Dendritic cell treated with granulocyte-macrophage colony-stimulating factor and Interleukin-4, amounts not matched to agents 40 ng/mL and 50 ng/mL, for 4 days (primary cell): ENCODE data around the gene CIITA.

ENCODE experiments used
- H3K27ac Mint-ChIP-seq: one replicate; pipeline ENCODE4 v1.8.0; 2022; ENCODE audit warnings: mild to moderate bottlenecking, mixed read lengths
- H3K27me3 Mint-ChIP-seq: one replicate; pipeline ENCODE4 v1.8.0; 2022; ENCODE audit warnings: mild to moderate bottlenecking, mixed read lengths
- H3K36me3 Mint-ChIP-seq: one replicate; pipeline ENCODE4 v1.8.0; 2022; ENCODE audit warnings: low read depth, mixed read lengths
- H3K4me1 Mint-ChIP-seq: one replicate; pipeline ENCODE4 v1.8.0; 2022; ENCODE audit warnings: low read depth, mixed read lengths
- H3K4me3 Mint-ChIP-seq: one replicate; pipeline ENCODE4 v1.8.0; 2022; ENCODE audit warnings: mild to moderate bottlenecking, moderate library complexity, mixed read lengths
- H3K9me3 Mint-ChIP-seq: one replicate; pipeline ENCODE4 v1.8.0; 2022; ENCODE audit warnings: mixed read lengths
- intact Hi-C: fragments of 100-400 bp; cut with micrococcal nuclease; formaldehyde crosslinking; loops from one replicate; pipeline ENCODE4 v1.15.0; 2022

The CIITA gene

DNA sequence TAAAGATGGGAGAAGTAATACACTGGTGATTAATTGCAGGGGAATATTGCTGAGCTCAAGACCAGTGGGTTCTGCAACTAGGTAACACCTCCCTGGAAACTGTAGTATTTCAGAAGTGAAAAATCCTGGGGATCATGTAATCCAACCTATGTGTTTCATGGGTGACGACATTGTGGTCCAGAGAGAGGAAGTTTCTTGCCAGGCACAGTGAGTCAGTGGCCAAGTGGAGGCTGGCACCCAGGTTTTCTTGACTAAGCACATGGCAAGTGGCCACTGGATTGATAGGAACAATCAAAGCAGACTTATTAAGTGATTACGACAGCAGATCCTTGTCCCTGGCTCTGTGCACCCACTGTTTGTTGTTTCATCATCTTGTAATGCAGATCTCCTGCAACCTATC is 14.6 kb upstream of the CIITA start:
- peaks cover 13% of the 10 kb centered on the region for H3K9me3 Mint-ChIP-seq
- peaks cover 65% of the 10 kb centered on the region for H3K4me1 Mint-ChIP-seq
- H3K4me3 Mint-ChIP-seq = no peak overlapping the region
- peak overlapping the region; percentile 59 for H3K27ac Mint-ChIP-seq
- no peaks in the 10 kb centered on the region for H3K27me3 Mint-ChIP-seq
- peaks cover 17% of the 10 kb centered on the region for H3K36me3 Mint-ChIP-seq
- intact Hi-C loops = loop anchor here (2.0 kb wide), 1 partner anchor 16 kb away; no protein-coding TSS in a partner anchor

DNA sequence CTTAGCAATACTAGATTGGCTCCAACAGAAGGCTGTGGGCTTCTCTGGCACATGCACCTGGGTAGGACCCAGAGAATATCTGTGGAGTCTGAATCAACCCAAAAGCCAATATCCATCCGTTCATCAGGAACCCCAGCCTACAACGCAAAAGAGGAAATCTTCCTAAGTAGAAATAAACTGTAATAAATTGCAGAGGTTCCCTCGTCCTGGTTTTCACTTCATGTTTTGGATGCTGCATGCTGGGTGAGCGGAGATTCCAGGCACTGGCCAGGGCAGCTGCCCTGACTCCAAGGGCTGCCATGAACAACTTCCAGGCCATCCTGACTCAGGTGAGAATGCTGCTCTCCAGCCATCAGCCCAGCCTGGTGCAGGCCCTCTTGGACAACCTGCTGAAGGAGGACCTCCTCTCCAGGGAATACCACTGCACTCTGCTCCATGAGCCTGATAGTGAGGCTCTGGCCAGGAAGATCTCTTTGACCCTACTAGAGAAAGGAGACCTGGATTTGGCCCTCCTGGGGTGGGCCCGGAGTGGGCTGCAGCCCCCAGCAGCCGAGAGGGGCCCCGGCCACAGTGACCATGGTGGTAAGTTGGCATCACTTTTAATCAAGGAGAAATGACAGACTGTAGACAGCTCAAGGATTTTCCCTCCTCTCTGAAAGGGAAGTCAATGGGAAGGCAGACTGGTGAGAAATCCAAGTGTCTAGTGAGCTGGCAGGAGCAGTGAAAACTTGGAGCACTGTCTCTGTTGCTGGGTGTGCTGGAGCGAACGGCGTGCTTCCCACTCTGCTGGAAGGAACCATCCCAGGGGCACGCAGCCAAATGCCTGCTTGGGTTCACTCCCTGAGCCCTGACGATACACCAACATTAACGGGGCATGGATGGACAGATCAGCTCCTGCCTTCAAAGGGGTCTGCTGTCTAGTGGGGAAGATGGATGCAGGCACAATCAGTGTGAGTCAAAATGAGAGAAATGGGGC is 10.7 kb upstream of the CIITA start:
- Mint-ChIP-seq H3K27me3 (no peaks in the 10 kb centered on the region), H3K36me3 (peaks cover 55% of the 10 kb centered on the region), H3K27ac (peak overlapping the region; percentile 92), H3K4me3 (peak overlapping the region; percentile 85), H3K9me3 (no peaks in the 10 kb centered on the region), H3K4me1 (peaks cover 77% of the 10 kb centered on the region)
- intact Hi-C loops = no loop called here

DNA sequence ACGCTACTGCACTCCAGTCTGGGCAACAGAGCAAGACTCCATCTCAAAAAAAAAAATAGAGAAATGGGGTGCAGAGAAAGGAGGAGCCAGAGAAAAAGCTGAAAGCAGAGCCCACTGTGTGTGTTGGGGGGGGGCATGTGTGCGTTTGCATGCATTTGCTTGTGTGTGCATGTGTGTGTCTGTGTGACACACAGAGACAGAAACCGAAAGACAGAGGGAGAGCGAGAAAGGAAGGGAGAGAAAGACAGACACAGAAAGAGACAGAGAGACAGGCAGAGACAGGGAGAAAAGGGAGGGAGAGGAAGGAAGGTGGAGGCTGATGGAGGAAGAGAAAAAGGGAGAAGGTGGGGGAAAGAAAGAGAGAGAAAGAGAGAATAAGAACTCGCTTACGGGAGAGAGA is 9.8 kb upstream of the CIITA start:
- Mint-ChIP-seq H3K4me3 (peak overlapping the region; percentile 85), H3K27ac (peak overlapping the region; percentile 92), H3K36me3 (peaks cover 64% of the 10 kb centered on the region), H3K4me1 (peaks cover 80% of the 10 kb centered on the region), H3K9me3 (no peaks in the 10 kb centered on the region), H3K27me3 (no peaks in the 10 kb centered on the region)
- intact Hi-C loops = no loop called here

DNA sequence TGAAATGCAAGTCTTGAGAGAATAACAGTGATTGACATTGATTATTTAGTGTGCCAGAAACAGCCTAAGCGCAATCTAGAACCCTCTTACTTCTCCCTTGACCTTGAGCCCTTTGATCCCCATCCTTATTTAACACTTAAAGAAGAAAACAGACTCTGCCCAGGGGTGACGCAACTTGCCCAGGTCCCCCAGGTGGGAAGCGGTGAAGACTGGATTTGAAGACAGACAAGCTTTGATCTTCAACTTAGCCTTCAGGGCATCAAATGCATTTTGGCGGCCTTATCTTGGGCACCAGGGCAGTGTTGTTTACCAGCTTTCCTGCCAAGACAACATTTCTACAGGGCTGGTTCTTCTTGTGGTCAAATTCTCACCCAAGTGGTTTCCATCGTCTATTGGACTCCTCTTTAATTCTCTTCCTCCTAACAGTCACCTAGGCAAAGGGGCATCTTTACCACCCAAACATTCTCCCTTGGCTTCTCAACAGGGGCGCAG is 8.9 kb upstream of the CIITA start:
- Mint-ChIP-seq H3K27me3 (no peaks in the 10 kb centered on the region), H3K4me1 (peaks cover 80% of the 10 kb centered on the region), H3K36me3 (peaks cover 74% of the 10 kb centered on the region), H3K4me3 (peak overlapping the region; percentile 85), H3K27ac (peak overlapping the region; percentile 92), H3K9me3 (no peaks in the 10 kb centered on the region)
- intact Hi-C loops = no loop called here

DNA sequence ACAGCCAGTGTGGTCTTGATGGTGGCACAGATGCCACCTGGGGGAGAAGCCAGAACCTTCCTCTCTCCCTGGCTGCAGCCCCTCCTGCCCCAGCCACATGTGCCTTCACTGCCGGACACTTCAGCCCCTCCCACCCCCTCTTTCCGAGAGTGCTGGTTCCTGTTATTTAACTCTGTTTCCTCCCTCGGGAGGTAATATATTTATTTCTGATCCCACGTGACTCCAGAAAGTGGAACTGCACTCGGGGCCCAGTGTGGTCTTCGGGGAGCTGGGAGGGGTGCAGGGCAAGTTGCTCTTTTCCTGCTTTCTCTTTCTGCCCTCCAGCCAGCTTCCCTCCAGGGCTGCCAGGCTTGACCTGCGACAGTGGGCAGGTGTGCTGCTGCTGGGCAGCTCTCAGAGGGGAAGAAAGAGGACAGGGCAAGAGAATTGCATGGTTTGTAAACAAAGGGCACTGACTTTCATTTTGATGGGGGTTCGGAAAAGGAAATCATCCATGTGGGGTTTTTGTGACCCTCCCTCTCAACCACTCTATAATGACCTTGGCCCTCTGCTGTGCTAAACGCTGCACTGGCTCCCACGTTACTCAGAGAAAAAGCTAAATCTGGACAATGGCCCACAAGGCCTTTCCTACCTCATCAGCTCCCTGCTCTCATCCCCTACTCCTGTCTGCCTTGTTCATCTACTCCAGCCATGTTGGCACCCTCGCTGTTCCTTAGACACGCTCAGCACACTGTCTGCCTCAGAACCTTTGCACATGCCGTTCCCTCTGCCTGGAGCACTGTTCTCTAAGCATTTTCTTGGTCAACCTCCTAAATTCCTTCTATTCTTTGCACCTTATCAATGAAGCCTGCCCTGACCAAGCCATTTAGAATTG is 8.2 kb upstream of the CIITA start:
- peak overlapping the region; percentile 92 for H3K27ac Mint-ChIP-seq
- intact Hi-C loops = no loop called here
- no peaks in the 10 kb centered on the region for H3K9me3 Mint-ChIP-seq
- peaks cover 81% of the 10 kb centered on the region for H3K4me1 Mint-ChIP-seq
- peak overlapping the region; percentile 85 for H3K4me3 Mint-ChIP-seq
- peaks cover 81% of the 10 kb centered on the region for H3K36me3 Mint-ChIP-seq
- no peaks in the 10 kb centered on the region for H3K27me3 Mint-ChIP-seq

DNA sequence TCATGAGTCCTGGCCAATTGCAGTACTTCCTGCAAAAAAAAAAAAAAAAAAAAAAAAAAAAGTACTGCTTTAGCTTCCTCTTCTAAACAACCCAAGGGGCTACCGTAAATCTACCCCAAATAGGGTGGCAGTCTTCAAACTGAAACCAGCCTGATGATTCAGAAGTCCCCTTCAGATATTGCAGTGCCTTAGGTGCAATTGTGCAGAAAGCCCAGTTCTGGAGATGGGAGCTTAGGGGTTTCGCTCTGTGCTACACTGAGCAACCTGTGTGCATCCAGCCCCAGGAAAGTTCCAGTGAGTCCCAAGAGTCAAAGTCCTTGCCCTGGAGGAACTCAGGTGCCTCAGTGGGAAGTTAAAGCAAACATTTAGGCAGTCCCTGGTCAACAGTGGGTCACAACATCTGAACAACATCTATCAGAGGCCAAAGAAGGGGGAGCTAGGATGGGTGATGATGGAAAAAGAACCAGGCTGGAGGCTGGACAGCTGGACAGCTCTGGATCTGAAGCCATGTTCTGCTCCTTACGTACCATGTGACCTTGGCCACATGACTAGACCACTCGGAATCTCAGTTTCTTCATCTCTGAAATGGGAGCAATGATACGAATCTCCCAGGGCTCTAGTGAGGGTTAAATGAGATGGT is 6.7 kb upstream of the CIITA start:
- Mint-ChIP-seq H3K27me3 (no peaks in the 10 kb centered on the region), H3K4me3 (peak overlapping the region; percentile 85), H3K4me1 (peaks cover 87% of the 10 kb centered on the region), H3K36me3 (peaks cover 95% of the 10 kb centered on the region), H3K9me3 (no peaks in the 10 kb centered on the region), H3K27ac (peak overlapping the region; percentile 92)
- intact Hi-C loops = loop anchor here (2.0 kb wide), 1 partner anchor 41 kb away; no protein-coding TSS in a partner anchor

DNA sequence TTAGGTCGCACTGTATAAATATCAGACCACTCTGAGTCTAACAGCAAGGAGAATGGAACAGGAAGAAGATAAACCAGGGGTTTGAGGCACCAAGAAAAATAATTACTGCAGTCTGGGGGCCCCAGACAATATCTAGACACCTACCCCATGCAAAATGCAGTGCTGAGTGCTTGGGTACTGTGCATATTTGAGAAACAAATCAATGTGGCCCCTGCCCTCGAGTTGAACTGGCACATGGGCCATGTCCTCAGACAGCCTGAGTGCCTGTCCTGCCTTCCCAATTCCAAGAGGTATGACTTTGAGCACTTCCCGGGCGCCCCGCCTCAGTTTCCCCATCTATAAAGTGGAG is 6.2 kb upstream of the CIITA start:
- intact Hi-C loops = loop anchor here (2.0 kb wide), 1 partner anchor 42 kb away; no protein-coding TSS in a partner anchor
- H3K9me3 Mint-ChIP-seq = no peaks in the 10 kb centered on the region
- H3K36me3 Mint-ChIP-seq = peaks cover 100% of the 10 kb centered on the region
- no peaks in the 10 kb centered on the region for H3K27me3 Mint-ChIP-seq
- peak overlapping the region; percentile 85 for H3K4me3 Mint-ChIP-seq
- peaks cover 90% of the 10 kb centered on the region for H3K4me1 Mint-ChIP-seq
- H3K27ac Mint-ChIP-seq = peak overlapping the region; percentile 92

DNA sequence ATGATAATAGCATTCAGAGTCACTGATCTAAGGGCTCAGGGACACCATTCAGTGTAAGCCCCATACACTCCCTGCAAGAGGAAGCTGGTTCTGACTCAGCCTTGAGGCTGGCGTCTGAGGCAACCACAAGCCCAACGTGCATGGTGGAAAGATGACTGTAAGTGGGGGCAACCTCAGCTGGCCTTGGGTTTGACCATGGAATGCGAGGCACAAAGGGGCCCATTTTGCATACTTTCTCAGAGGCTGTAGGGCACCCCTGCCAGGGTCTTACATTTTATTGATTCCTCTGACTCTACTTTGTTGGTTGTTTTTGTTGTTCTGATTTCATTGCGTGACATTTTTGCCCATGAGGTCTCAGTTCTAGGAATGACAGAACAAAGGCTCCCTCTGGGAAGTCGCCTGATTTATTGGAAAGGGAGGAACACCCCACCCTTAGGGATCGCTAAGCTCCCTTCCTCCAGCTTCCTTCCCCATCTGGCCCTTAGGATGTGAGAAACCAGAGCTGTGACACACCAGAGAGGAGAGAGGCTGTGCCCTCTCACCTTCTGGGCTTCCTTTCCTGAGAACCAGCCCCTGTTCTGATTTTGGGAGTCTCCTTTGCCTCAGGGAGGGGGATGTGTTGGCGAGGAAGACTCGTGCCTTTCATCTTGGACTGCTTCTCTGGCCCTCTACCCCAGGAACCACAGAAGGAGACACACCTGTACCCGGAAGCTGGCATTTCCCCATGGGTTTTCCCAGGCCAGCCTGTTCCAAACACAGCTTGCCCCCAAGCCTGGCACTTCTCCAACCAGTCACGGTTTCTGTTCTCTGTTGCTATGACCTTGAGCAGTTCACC is 5.6 kb upstream of the CIITA start:
- peaks cover 100% of the 10 kb centered on the region for H3K36me3 Mint-ChIP-seq
- peaks cover 91% of the 10 kb centered on the region for H3K4me1 Mint-ChIP-seq

DNA sequence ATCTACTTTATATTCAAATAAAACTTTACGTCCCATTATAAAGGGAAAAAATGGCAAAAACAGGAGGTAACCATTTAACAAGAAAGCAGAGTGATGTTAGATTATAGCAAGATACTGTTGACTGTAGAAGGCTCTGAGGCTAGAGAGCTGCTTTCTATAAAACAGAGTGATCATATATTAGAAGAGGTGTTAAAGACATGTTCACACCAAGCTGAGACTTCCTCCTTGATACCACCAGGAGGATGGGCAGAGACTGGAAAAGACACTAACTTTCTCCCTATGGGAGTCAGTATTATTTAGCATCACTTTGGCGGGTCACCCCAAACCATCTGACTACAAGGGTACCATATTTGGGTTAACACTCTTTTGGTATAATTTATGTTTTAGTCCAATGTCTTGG is 687 bp upstream of the CIITA start:
- H3K27me3 Mint-ChIP-seq = no peaks in the 10 kb centered on the region
- H3K4me1 Mint-ChIP-seq = peaks cover 66% of the 10 kb centered on the region

More for the DNA sequence above, 5.6 kb upstream of the CIITA start:
- peak overlapping the region; percentile 85 for H3K4me3 Mint-ChIP-seq
- intact Hi-C loops = loop anchor here (2.0 kb wide), 1 partner anchor 43 kb away; no protein-coding TSS in a partner anchor
- H3K27me3 Mint-ChIP-seq = no peaks in the 10 kb centered on the region
- no peaks in the 10 kb centered on the region for H3K9me3 Mint-ChIP-seq
- H3K27ac Mint-ChIP-seq = peak overlapping the region; percentile 92

DNA sequence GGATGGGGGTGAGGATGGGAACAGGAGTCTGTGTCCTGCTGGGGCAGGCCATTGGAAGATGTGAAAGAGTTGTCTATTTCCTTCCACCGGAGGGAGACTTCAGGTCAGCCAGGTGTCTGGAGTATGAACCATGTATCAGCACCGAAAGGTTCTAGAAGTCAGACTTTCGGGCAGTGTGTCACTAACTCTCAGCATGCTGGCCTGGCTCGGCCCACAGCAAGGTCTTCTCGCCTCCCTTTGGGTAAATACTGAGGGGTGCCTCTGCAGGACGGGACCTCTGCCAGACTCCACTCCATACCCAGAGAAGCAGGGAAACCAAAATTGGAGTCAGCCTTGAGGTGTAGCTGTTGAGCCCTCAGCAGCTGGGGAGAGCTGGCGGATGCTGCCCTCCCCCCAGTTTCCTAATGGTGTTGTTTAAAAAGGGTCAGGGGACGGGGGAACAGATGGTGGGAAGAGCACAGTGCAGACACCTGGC is 507 bp downstream of the CIITA start:
- Mint-ChIP-seq H3K36me3 (peaks cover 100% of the 10 kb centered on the region), H3K27me3 (no peaks in the 10 kb centered on the region), H3K9me3 (no peaks in the 10 kb centered on the region), H3K4me3 (peak overlapping the region; percentile 89), H3K4me1 (peaks cover 66% of the 10 kb centered on the region), H3K27ac (peak overlapping the region; percentile 92)
- intact Hi-C loops = loop anchor here (5.0 kb wide), 1 partner anchor 70 kb away; no protein-coding TSS in a partner anchor

More for the DNA sequence above, 687 bp upstream of the CIITA start:
- peak overlapping the region; percentile 92 for H3K27ac Mint-ChIP-seq
- intact Hi-C loops = loop anchor here (5.0 kb wide), 1 partner anchor 69 kb away; no protein-coding TSS in a partner anchor
- no peaks in the 10 kb centered on the region for H3K9me3 Mint-ChIP-seq
- H3K36me3 Mint-ChIP-seq = peaks cover 100% of the 10 kb centered on the region
- peak overlapping the region; percentile 89 for H3K4me3 Mint-ChIP-seq

DNA sequence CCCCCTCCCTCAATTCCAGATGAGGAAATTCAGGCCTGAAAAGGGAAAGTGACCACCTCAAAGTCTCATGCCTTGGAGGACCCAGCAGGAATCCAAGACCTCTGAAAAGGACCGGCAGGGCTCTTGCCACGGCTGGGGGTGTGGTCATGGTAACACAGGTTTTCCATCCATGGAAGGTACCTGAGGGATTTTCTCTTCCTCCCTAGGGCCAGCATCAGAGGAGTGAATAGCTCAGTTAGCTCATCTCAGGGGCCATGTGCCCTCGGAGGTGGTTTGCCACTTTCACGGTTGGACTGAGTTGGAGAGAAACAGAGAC is 1.3 kb downstream of the CIITA start:
- no peaks in the 10 kb centered on the region for H3K9me3 Mint-ChIP-seq
- peak overlapping the region; percentile 89 for H3K4me3 Mint-ChIP-seq
- intact Hi-C loops = loop anchor here (5.0 kb wide), 1 partner anchor 71 kb away; no protein-coding TSS in a partner anchor
- no peaks in the 10 kb centered on the region for H3K27me3 Mint-ChIP-seq
- H3K4me1 Mint-ChIP-seq = peaks cover 66% of the 10 kb centered on the region
- peak overlapping the region; percentile 92 for H3K27ac Mint-ChIP-seq
- peaks cover 100% of the 10 kb centered on the region for H3K36me3 Mint-ChIP-seq

DNA sequence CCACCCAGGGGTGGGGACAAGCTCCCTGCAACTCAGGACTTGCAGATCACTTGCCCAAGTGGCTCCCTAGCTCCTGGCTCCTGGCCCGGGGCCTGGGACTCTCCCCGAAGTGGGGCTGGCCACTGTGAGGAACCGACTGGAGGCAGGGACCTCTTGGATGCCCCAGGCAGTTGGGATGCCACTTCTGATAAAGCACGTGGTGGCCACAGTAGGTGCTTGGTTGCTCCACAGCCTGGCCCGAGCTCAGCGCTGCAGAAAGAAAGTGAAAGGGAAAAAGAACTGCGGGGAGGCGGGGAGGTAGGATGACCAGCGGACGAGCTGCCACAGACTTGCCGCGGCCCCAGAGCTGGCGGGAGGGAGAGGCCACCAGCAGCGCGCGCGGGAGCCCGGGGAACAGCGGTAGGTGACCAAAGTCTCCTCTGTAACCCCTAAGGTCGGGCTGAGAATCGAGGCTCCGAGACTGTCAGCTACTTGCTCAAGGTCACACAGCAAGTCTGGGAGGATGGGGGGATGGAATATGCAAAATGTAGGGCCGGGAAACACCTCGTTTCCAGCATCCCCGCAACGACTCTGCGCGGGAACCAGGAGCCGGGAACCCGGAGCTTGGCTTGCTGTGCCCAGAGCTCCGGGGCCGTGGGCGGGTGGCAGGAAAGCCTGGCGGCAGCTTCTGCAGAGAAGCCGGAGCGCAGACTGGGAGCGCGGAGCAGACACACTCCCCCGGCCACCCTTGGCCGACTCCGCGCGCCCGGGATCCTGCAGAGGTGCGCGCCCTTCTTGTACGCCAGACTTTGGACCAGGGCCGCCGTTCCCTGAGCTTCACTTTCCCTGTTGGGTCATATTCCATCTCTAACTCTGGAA is 1.9 kb downstream of the CIITA start:
- Mint-ChIP-seq H3K27me3 (no peaks in the 10 kb centered on the region), H3K27ac (peak overlapping the region; percentile 92), H3K4me3 (peak overlapping the region; percentile 89), H3K4me1 (peaks cover 66% of the 10 kb centered on the region), H3K9me3 (no peaks in the 10 kb centered on the region), H3K36me3 (peaks cover 100% of the 10 kb centered on the region)
- intact Hi-C loops = loop anchor here (5.0 kb wide), 1 partner anchor 72 kb away; no protein-coding TSS in a partner anchor
